ENCODE results near the gene CCR7.

CCR7 gene

DNA sequence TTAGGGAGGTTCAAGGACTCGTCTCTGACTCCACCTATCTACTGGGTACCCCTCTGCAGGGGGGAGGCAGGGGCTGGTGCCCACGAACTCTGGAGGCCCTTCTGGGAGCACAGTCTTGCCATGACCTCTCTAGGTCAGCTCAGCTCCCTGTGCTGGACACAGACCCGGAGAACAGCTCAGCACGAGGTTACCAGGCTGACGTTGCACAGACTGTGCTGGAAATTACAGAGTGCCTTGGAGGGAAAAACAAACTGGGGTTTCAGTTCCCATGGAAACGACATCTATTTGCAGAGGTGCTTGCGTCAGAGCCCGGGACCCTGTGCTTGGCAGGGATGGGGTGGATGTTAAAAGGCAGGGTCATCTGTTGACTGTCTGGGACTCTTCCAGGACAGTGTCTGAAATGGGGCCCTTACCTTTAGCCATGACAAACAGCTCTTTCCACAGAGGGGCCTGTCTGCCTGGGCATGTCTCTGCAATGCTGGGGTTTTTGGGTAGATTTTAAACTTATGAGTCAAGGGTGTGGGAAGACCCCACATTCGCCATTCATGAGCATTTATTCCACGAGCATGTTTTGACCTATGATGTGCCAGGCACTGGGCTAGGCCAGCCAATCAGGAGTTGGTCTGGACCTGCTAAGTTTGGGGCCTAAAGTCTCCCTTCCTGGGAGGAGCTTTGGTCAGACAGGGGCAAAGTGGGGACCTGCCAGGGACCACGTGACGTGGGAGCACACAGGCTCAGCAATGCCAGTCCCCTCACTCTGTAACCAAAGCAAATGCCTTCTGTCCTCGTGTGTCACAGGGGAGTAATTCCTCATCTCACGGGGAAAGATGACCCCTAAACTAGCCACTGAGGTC is 22.5 kb downstream of the CCR7 start:
- peak in 6 of 42 donors; percentile 6 to 49 (median 30) for DNase-seq
- intact Hi-C loops (cut with DNase I), result loop anchor here (10.0 kb wide), 2 partner anchors 48 to 128 kb away; partner anchors contain the start of gene TOP2A

- peak in 1 of 42 donors; percentile 27 for DNase-seq
- intact Hi-C loops (cut with DNase I), result loop anchor here (10.0 kb wide), 2 partner anchors 47 to 127 kb away; partner anchors contain the start of gene TOP2A
Measured at GRCh38 chr17:40541873-40542557, 23.3 kb downstream of the CCR7 start.

DNA sequence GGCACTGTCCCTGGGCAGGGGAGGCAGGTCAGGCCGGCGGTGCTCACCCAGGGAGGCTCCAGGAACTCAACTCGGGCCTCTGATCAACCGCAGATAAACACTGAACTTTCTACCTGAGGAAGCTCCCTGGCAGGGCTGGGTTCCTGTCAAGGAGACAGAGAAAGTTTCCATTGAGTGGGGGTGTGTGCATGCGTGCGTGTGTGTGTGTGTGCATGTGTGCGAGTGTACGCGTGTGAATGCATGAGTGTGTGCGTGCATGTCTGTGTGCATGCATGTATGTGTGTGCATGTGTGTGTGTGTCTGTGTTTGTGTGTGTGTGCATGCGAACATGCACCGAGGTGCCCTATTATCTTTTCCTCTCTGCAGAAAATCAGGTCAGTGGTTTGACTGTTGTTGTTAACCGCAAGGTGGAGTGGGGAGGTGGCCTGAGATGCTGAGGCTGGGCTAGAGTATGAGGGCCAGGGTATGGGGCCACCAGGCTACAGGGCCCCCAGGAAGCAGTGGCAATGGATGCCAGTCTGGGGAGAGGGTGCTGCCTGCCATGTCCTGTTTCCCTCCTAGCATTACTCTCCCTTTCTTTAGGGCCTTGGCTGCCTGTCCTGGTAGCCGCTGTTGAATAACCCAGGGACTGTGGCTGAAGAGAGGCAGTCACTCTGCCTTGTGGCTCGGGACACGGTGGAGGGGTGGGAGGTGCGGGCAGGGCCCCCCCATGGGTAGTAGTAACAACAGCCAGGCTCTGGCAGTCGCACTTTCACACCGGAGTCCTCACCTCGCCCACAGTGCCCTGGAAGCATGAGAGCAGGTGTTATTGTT is 24.0 kb downstream of the CCR7 start:
- intact Hi-C loops (cut with DNase I), result loop anchor here (10.0 kb wide), 2 partner anchors 46 to 126 kb away; partner anchors contain the start of gene TOP2A
- peak in 3 of 42 donors; percentile 26 to 42 (median 40) for DNase-seq

GRCh38 chr17:40540448-40540847 is 24.8 kb downstream of the CCR7 start:
- DNase-seq, result no peak
- intact Hi-C loops (cut with DNase I), result loop anchor here (10.0 kb wide), 2 partner anchors 46 to 126 kb away; partner anchors contain the start of gene TOP2A

DNA sequence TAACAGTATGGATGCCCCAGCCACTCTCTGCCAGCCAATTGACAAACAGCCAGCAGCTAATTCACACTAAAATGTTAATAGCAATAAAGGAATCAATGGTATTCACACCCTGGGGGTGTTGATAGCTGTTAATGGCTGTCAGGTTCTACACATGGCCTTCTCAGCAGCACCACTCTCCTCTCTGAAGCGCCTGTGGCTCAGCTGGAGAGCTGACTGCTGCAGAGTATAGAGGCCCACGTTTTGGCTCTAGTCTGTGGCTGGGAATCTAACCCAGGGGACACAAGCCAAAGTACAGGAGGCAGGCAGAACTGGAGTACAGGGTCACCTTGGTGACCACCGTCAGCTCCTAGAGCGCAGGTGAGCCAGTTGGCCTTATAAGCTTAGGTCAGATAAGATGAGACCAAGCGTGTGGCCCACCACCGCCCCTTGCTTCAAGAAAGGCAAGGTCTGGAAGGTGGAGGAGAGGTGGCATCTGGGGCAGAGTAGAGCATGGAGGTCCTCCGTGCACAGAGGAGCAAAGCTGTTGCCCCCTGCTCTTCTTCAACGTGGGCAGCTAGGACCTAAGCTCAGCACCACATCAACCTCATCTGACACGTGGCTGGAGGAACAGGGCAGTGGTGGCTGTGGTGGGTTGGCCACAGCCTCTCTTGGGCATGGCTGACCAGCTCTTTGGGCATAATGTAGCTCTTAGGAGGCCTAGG is 25.4 kb downstream of the CCR7 start:
- intact Hi-C loops (cut with DNase I), result loop anchor here (10.0 kb wide), 2 partner anchors 45 to 125 kb away; partner anchors contain the start of gene TOP2A
- DNase-seq, result no peak

GRCh38 chr17:40538936-40539705 is 26.2 kb downstream of the CCR7 start:
- intact Hi-C loops (cut with DNase I), result no loop called here
- no peak for DNase-seq

- intact Hi-C loops (cut with DNase I), result no loop called here
- peak in 25 of 42 donors; percentile 34 to 69 (median 54) for DNase-seq
Measured at GRCh38 chr17:40538019-40538935, 27.0 kb downstream of the CCR7 start.

GRCh38 chr17:40536295-40537171 is 28.7 kb downstream of the CCR7 start:
- intact Hi-C loops (cut with DNase I), result no loop called here
- peak in 1 of 42 donors; percentile 10 for DNase-seq

GRCh38 chr17:40535924-40536294 is 29.4 kb downstream of the CCR7 start:
- intact Hi-C loops (cut with DNase I), result no loop called here
- DNase-seq, result peak in 1 of 42 donors; percentile 14

DNA sequence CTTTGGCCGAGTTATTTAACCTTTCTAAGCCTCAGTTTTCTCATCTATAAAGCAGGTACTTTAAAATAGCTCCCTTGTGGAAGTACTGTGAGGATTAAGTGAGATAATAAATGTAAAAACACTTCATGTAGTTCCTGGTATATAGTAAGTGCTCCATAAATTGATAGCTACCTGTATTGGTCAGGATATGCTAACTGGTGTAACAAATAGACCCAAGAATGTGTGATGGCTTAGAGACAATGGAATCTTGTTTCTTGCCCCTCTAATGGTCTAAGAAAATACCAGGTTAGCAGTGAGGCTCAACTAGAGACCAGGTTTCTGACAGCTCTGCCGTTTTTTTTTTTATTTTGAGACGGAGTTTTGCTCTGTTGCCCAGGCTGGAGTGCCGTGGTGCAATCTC is 29.8 kb downstream of the CCR7 start:
- intact Hi-C loops (cut with DNase I), result no loop called here
- no peak for DNase-seq

- intact Hi-C loops (cut with DNase I), result loop anchor here (5.0 kb wide), 2 partner anchors 92 to 177 kb away; partner anchors contain the start of gene IGFBP4
Measured at GRCh38 chr17:40534371-40535189, 30.7 kb downstream of the CCR7 start.

GRCh38 chr17:40533896-40534295 is 31.4 kb downstream of the CCR7 start:
- intact Hi-C loops (cut with DNase I), result loop anchor here (5.0 kb wide), 2 partner anchors 92 to 177 kb away; partner anchors contain the start of gene IGFBP4
- DNase-seq, result peak in 1 of 42 donors; percentile 13

More at GRCh38 chr17:40534371-40535189, 30.7 kb downstream of the CCR7 start:
- peak in 1 of 42 donors; percentile 23 for DNase-seq

DNA sequence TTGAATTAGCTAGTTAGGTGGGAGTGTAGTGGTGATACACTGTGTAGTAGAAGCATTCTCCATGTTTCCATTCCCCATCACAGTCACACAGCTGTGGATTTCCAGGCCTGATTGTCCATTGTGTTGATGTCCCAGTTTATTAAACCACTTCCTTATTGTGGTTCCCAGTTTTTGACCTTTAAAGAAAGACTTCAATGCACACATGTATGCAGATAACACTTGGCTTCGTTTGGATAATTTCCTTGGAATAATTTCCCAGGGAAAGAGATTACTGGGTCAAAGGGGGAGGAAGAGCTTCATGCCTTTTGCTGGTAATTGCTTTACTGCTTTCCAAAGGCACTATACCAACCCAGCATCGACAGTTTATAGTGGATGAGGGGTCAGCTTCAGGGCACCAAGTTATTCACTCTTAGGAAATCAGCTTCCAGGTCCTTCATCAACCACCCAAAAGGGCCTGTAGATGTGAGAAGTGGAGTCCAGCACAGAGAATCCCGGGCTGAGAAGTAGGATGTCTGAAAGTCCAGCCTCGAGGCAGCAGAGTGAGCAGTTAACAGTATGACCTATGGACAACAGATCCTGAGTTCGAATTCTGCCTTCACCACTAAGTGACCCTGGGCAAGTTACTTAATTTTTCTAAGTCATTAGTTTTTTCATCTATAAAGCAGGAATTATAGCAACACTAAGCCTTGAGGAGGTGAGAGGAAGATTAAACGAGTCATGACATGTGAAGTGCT is 32.6 kb downstream of the CCR7 start:
- peak in 1 of 42 donors; percentile 6 for DNase-seq
- intact Hi-C loops (cut with DNase I), result loop anchor here (5.0 kb wide), 2 partner anchors 90 to 175 kb away; partner anchors contain the start of gene IGFBP4

Data from head of caudate nucleus (tissue), 42 donors.